Upper lobe of left lung (tissue), 4 donors: ENCODE measurements around the gene FAM168A.

Experiments
- CTCF ChIP-seq, 6 experiments: fragments of 450-650 bp in 4 of 6; fragments of 200-600 bp in 2 of 6; sonication (generic) in 2 of 6; IDR thresholded peaks; one replicate each; pipeline ENCODE4 v1.5.1; 2016 to 2019; ENCODE audit warnings: antibody characterized with exemption in 6 of 6
- EP300 ChIP-seq, 4 donors: sonication (generic); formaldehyde crosslinking; IDR thresholded peaks; one replicate each; pipeline ENCODE4 v1.5.1; 2017; ENCODE audit warnings: antibody characterized with exemption in 4 of 4, control low read depth in 2 of 4
- POLR2A ChIP-seq, 4 donors: fragments of 450-650 bp; IDR thresholded peaks; one replicate each; pipeline ENCODE4 v1.5.1; 2016 to 2017; ENCODE audit warnings: antibody characterized with exemption in 4 of 4, mild to moderate bottlenecking in 2 of 4
- POLR2AphosphoS5 ChIP-seq, 2 donors: sonication (generic); formaldehyde crosslinking; IDR thresholded peaks; one replicate each; pipeline ENCODE4 v1.5.1; 2017; ENCODE audit warnings: antibody characterized with exemption in 2 of 2

- TF ChIP-seq EP300 (IDR thresholded peaks at IDR 0.05) (no peak), CTCF (IDR thresholded peaks at IDR 0.05) (peak in 4 of 6 experiments; percentile 43 to 56 (median 55)), POLR2AphosphoS5 (IDR thresholded peaks at IDR 0.05) (no peak), POLR2A (IDR thresholded peaks at IDR 0.05) (no peak)
Observed at GRCh38 chr11:73478737-73479347, 119.1 kb downstream of the FAM168A start.
